Parathyroid adenoma (tissue), 2 donors: ENCODE results near the gene PIK3R5.

Experiments
- H2AFZ ChIP-seq: fragments of 300-600 bp; sonication (generic); one replicate; pipeline ENCODE4 v1.7.0; 2017; ENCODE audit warnings: antibody characterized with exemption, mild to moderate bottlenecking
- H3K27ac ChIP-seq: fragments of 300-600 bp; sonication (generic); one replicate; pipeline ENCODE4 v1.7.0; 2017
- H3K27me3 ChIP-seq: fragments of 300-600 bp; sonication (generic); one replicate; pipeline ENCODE4 v1.7.0; 2017; ENCODE audit warnings: low read length; ENCODE audit not compliant: control insufficient read depth, insufficient read depth
- H3K36me3 ChIP-seq: fragments of 300-600 bp; sonication (generic); one replicate; pipeline ENCODE4 v1.7.0; 2017; ENCODE audit warnings: low read length; ENCODE audit not compliant: control insufficient read depth, insufficient read depth
- H3K4me1 ChIP-seq: fragments of 300-600 bp; sonication (generic); one replicate; pipeline ENCODE4 v1.7.0; 2017; ENCODE audit warnings: control low read depth
- H3K4me2 ChIP-seq: fragments of 300-600 bp; sonication (generic); one replicate; pipeline ENCODE4 v1.7.0; 2017; ENCODE audit warnings: low read length
- H3K4me3 ChIP-seq: fragments of 300-600 bp; sonication (generic); one replicate; pipeline ENCODE4 v1.7.0; 2017; ENCODE audit warnings: low read depth, low read length
- H3K79me2 ChIP-seq: fragments of 300-600 bp; sonication (generic); one replicate; pipeline ENCODE4 v1.7.0; 2017; ENCODE audit warnings: control low read depth
- H3K9ac ChIP-seq: fragments of 300-600 bp; sonication (generic); one replicate; pipeline ENCODE4 v1.7.0; 2017; ENCODE audit warnings: mild to moderate bottlenecking
- H3K9me3 ChIP-seq: fragments of 300-600 bp; sonication (generic); one replicate; pipeline ENCODE4 v1.7.0; 2017; ENCODE audit warnings: low read length; ENCODE audit not compliant: control insufficient read depth
- TF ChIP-seq, protein P1 (sequence below): fragments of 300-600 bp; sonication (generic); IDR thresholded peaks from one replicate; pipeline ENCODE4 v1.7.0; 2017; ENCODE audit warnings: antibody characterized with exemption, mild to moderate bottlenecking
- donor health status: primary hyperparathyroidism.

PIK3R5 gene

GRCh38 chr17:9003355-9004131 lies 38.0 kb upstream of the PIK3R5 start:
- Histone ChIP-seq H3K4me2 (peak overlapping the region; percentile 59), H2AFZ (peak overlapping the region; percentile 2), H3K9ac (no peak overlapping the region), H3K27ac (no peak overlapping the region), H3K79me2 (no peaks in the 10 kb centered on the region), H3K4me3 (peak overlapping the region; percentile 20), H3K27me3 (peaks cover 4% of the 10 kb centered on the region), H3K9me3 (no peaks in the 10 kb centered on the region), H3K4me1 (no peaks in the 10 kb centered on the region), H3K36me3 (no peaks in the 10 kb centered on the region)
- TF ChIP-seq, protein P1, sequence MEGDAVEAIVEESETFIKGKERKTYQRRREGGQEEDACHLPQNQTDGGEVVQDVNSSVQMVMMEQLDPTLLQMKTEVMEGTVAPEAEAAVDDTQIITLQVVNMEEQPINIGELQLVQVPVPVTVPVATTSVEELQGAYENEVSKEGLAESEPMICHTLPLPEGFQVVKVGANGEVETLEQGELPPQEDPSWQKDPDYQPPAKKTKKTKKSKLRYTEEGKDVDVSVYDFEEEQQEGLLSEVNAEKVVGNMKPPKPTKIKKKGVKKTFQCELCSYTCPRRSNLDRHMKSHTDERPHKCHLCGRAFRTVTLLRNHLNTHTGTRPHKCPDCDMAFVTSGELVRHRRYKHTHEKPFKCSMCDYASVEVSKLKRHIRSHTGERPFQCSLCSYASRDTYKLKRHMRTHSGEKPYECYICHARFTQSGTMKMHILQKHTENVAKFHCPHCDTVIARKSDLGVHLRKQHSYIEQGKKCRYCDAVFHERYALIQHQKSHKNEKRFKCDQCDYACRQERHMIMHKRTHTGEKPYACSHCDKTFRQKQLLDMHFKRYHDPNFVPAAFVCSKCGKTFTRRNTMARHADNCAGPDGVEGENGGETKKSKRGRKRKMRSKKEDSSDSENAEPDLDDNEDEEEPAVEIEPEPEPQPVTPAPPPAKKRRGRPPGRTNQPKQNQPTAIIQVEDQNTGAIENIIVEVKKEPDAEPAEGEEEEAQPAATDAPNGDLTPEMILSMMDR = no peak

DNA sequence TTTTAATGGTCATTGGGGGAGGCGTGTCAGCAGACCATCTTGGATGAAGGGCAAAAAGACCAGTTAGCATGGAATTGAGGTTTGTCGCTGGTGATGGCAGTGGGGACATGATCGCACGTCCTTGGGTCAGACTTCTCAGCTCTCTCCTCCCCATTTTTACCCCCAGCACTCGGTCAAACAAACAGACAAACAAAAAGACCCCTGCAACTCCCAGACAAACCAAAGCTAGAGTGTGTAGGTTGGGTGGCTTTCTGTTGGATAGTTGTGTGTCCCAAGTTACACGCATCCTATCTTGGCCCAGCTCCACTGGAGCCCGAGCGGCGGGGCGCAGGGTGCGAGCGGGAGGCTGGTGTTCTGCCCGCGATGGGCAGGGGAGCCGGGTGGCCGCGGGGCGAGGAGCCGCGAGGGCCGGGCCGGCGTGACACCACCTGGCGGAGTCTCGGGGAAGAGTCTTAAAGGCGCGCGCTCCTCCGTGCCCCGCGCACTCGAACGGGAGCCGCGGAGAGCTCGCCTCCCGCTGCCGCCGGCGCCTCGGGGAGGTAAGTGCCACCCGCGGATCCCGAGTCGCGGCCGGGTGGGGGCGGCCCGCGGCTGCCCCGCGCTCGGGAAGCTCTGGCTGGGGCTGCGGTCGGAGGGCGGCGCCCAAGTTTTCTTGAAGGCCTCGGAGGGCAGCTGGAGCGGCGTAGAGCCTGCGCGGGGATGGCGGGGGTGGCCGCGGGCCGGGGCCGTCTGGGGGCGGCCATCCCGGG lies 37.3 kb upstream of the PIK3R5 start:
- TF ChIP-seq, protein P1 = no peak
- H3K79me2 ChIP-seq = no peaks in the 10 kb centered on the region
- no peak overlapping the region for H3K9ac ChIP-seq
- H3K36me3 ChIP-seq = no peaks in the 10 kb centered on the region
- H3K4me3 ChIP-seq = peak overlapping the region; percentile 20
- H3K9me3 ChIP-seq = no peaks in the 10 kb centered on the region
- peak overlapping the region; percentile 59 for H3K4me2 ChIP-seq
- peaks cover 4% of the 10 kb centered on the region for H3K27me3 ChIP-seq
- H3K4me1 ChIP-seq = no peaks in the 10 kb centered on the region
- no peak overlapping the region for H3K27ac ChIP-seq
- peak overlapping the region; percentile 15 for H2AFZ ChIP-seq

DNA sequence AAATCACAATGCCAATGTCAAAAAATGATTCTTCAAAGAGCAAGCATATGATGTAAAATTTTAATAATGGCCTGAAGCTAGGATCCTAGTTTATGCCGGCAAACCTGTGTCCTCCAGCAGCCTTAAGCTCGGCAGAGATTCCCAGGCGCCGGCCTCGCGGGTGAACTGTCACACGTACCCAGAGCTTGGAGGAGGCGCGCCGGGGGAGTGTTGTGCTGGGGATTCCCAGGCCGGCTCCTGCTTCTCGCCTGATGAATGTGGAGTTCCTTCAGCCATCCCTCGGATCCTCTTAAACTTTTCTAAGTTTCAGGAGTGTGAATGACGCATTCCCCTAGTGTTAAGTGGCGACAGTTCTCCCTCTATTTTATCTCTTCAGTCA lies 36.7 kb upstream of the PIK3R5 start:
- TF ChIP-seq, protein P1 = no peak
- Histone ChIP-seq H3K27ac (no peak overlapping the region), H3K9me3 (no peaks in the 10 kb centered on the region), H3K4me1 (no peaks in the 10 kb centered on the region), H2AFZ (no peak overlapping the region), H3K9ac (no peak overlapping the region), H3K27me3 (peaks cover 4% of the 10 kb centered on the region), H3K4me3 (no peak overlapping the region), H3K36me3 (no peaks in the 10 kb centered on the region), H3K79me2 (no peaks in the 10 kb centered on the region), H3K4me2 (no peak overlapping the region)

DNA sequence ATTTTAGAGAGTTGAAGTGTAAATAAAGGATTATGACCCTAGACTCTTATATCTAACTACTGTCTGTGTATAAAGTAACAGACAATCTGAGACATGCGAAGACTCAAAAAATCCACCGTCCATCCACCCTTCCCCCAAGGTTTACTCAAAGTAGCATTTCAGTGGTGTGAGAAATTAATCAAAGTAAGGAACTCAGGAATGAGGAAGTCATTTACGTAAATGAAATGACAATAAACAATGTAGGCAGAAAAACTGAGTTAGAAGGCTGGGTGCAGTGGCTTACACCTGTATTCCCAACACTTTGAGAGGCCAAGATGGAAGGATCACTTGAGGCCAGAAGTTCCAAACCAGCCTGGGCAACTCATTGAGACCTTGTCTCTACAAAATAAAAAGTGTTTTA lies 36.1 kb upstream of the PIK3R5 start:
- H3K79me2 ChIP-seq = no peaks in the 10 kb centered on the region
- H3K4me1 ChIP-seq = no peaks in the 10 kb centered on the region
- H2AFZ ChIP-seq = no peak overlapping the region
- H3K9ac ChIP-seq = no peak overlapping the region
- no peak overlapping the region for H3K4me3 ChIP-seq
- peaks cover 4% of the 10 kb centered on the region for H3K27me3 ChIP-seq
- no peaks in the 10 kb centered on the region for H3K36me3 ChIP-seq
- H3K9me3 ChIP-seq = no peaks in the 10 kb centered on the region
- no peak overlapping the region for H3K4me2 ChIP-seq
- no peak overlapping the region for H3K27ac ChIP-seq
- TF ChIP-seq, protein P1 = no peak
